GM19025 (cell line): ENCODE measurements around the gene STOML3.

Experiments
- ATAC-seq: cut with Tn5 transposase; IDR thresholded peaks from one replicate; pipeline ENCODE4 v1.9.1; 2021; ENCODE audit warnings: mild to moderate bottlenecking, low read depth, moderate library complexity; ENCODE audit not compliant: unreplicated experiment

STOML3 gene

DNA sequence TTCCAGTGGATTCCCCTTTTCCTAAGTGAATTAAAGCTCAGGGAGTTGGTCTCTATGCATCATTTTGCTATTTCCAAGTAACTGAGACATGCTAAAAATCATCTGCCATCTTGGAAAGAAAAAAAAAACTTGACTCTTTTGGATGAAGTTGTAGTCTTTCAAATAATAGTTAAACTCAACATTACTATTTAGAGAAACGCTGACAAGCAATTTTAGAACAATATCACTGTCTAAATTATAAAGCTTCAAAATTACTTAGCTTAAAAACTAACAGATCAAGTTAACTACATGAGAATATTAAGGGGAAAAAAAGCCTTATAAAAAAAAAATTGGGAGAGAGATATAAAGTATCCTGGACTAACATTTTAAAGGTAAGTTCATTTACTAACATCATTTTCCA, 68.5 kb downstream of the STOML3 start:
- ATAC-seq, result no peak

DNA sequence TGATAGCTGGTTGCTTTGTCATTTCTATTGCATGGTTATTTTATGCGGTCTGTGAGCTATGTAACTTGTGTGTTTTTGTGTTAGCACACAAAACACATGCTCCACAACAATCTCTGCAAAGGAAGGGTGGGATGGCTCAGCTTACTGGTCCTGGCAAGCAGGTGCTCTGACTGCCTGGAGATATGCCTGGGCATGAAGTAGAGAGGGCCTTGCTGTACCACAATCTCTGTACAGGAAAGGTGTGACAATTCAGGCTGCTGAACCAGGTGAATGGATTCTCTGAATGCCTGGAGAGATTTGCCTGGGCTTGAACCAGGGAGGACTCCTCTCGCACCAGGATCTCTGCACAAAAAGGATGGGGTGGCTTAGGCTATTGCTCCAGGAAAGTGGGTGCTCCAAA, 69.5 kb downstream of the STOML3 start:
- no peak for ATAC-seq
